GM13976 (cell line): ENCODE measurements around the gene SEMA5A.

Source experiments
- DNase-seq: peaks from one replicate; pipeline ENCODE4 v3.0.0; 2012; ENCODE audit warnings: low spot score
- CTCF ChIP-seq: IDR thresholded peaks from 2 replicates; pipeline ENCODE4 v1.5.1; 2012; ENCODE audit warnings: borderline replicate concordance, mild to moderate bottlenecking; ENCODE audit not compliant: insufficient read depth; ENCODE audit errors: extremely low read depth, missing control alignments, control extremely low read depth
- in situ Hi-C: fragments of 300-500 bp; cut with MboI; formaldehyde crosslinking; loops from one replicate; pipeline ENCODE4 v1.12.0; 2022; ENCODE audit warnings: low sequenced_read_pairs, mixed read lengths, inconsistent platforms; ENCODE audit not compliant: unreplicated experiment

SEMA5A gene

GRCh38 chr5:9149988-9150387 lies 395.9 kb downstream of the SEMA5A start:
- DNase-seq = no peak
- in situ Hi-C loops = no loop called here
- no peak for TF ChIP-seq CTCF

- in situ Hi-C loops = no loop called here
- TF ChIP-seq CTCF = no peak
- DNase-seq = no peak
Observed at GRCh38 chr5:9148242-9148641, 397.6 kb downstream of the SEMA5A start.

GRCh38 chr5:9140711-9141110 lies 405.2 kb downstream of the SEMA5A start:
- in situ Hi-C loops = no loop called here
- DNase-seq = no peak
- no peak for TF ChIP-seq CTCF

- no peak for TF ChIP-seq CTCF
- no peak for DNase-seq
- in situ Hi-C loops = no loop called here
Observed at GRCh38 chr5:9140202-9140601, 405.7 kb downstream of the SEMA5A start.

GRCh38 chr5:9139344-9139743 lies 406.5 kb downstream of the SEMA5A start:
- in situ Hi-C loops = no loop called here
- TF ChIP-seq CTCF = no peak
- DNase-seq = no peak

GRCh38 chr5:9128136-9128535 lies 417.7 kb downstream of the SEMA5A start:
- TF ChIP-seq CTCF = no peak
- DNase-seq = no peak
- in situ Hi-C loops = no loop called here

- no peak for TF ChIP-seq CTCF
- in situ Hi-C loops = no loop called here
Observed at GRCh38 chr5:9126490-9126889, 419.4 kb downstream of the SEMA5A start.

More at GRCh38 chr5:9126490-9126889, 419.4 kb downstream of the SEMA5A start:
- DNase-seq = no peak
